GM21447 (cell line): ENCODE results near the gene JCHAIN.
"Not testable (repeated sequence)": the region's sequence is repeated elsewhere in the genome, so short reads cannot be mapped to it uniquely, and the experiment has no call there.

Experiments used
- ATAC-seq: cut with Tn5 transposase; IDR thresholded peaks from one replicate; pipeline ENCODE4 v1.9.1; 2021; ENCODE audit not compliant: unreplicated experiment

Gene JCHAIN

GRCh38 chr4:70666369-70666768, at the start of gene JCHAIN:
JCHAIN (minus strand) TSS chr4:70666508; CDS start chr4:70666490, 18 bp downstream.
- peak; percentile 53 for ATAC-seq

- ATAC-seq = no peak
Observed at GRCh38 chr4:70715097-70715496, 48.8 kb upstream of the JCHAIN start.

GRCh38 chr4:70714079-70714887, 48.0 kb upstream of the JCHAIN start:
- ATAC-seq = peak; percentile 47

GRCh38 chr4:70713453-70714078, 47.3 kb upstream of the JCHAIN start:
- ATAC-seq = peak; percentile 59

- ATAC-seq = no peak
Observed at GRCh38 chr4:70712604-70713452, 46.5 kb upstream of the JCHAIN start.

- ATAC-seq = no peak
Observed at GRCh38 chr4:70712150-70712549, 45.8 kb upstream of the JCHAIN start.

- ATAC-seq = no peak
Observed at GRCh38 chr4:70711599-70711998, 45.3 kb upstream of the JCHAIN start.

GRCh38 chr4:70709611-70710205, 43.4 kb upstream of the JCHAIN start:
- no peak for ATAC-seq

- no peak for ATAC-seq
Observed at GRCh38 chr4:70706516-70706915, 40.2 kb upstream of the JCHAIN start.

GRCh38 chr4:70706044-70706461, 39.7 kb upstream of the JCHAIN start:
- no peak for ATAC-seq

- ATAC-seq = peak; percentile 50
Observed at GRCh38 chr4:70705183-70706043, 39.1 kb upstream of the JCHAIN start.

GRCh38 chr4:70704931-70705182, 38.5 kb upstream of the JCHAIN start:
- ATAC-seq = peak; percentile 37

- peak; percentile 59 for ATAC-seq
Observed at GRCh38 chr4:70704215-70704930, 38.1 kb upstream of the JCHAIN start.

- no peak for ATAC-seq
Observed at GRCh38 chr4:70703619-70704214, 37.4 kb upstream of the JCHAIN start.

GRCh38 chr4:70702592-70702991, 36.3 kb upstream of the JCHAIN start:
- ATAC-seq = not testable (repeated sequence)

- ATAC-seq = no peak
Observed at GRCh38 chr4:70701271-70701670, 35.0 kb upstream of the JCHAIN start.

GRCh38 chr4:70700712-70701111, 34.4 kb upstream of the JCHAIN start:
- ATAC-seq = no peak

- not testable (repeated sequence) for ATAC-seq
Observed at GRCh38 chr4:70698435-70698834, 32.1 kb upstream of the JCHAIN start.

GRCh38 chr4:70694633-70695032, 28.3 kb upstream of the JCHAIN start:
- ATAC-seq = not testable (repeated sequence)
